Gastrocnemius medialis (tissue), 4 donors: ENCODE data around the gene EID2B. TPM values are rescaled to one million over a fixed set of nuclear protein-coding genes. Genes with fewer than 3 reads are reported as not detected.
A peak's percentile ranks its signal among the peaks of the same experiment; 100 is the strongest.

ENCODE experiments used
- ATAC-seq, 2 donors: fragments of 150-250 bp; one replicate each; pipeline ENCODE4 v1.9.1; 2016
- DNase-seq, 2 donors: peaks; one replicate each; pipeline ENCODE4 v3.0.0-alpha.2; 2019
- H3K27ac ChIP-seq, 4 donors: fragments of 200-600 bp; sonication (generic); 1 replicate in 1 of 4; 2 replicates in 3 of 4; pipeline ENCODE4 v1.5.1; 2016 to 2018; ENCODE audit warnings: mild to moderate bottlenecking in 2 of 4, moderate library complexity in 1 of 4
- H3K27me3 ChIP-seq, 3 donors: fragments of 200-600 bp; sonication (generic) in 2 of 3; 1 replicate in 1 of 3; 2 replicates in 2 of 3; pipeline versions ENCODE4 v1.5.1 to v1.6.0; 2016 to 2019; ENCODE audit warnings: mild to moderate bottlenecking in 1 of 3, moderate library complexity in 1 of 3
- H3K36me3 ChIP-seq, 2 donors: fragments of 200-600 bp; sonication (generic) in 1 of 2; one replicate each; pipeline ENCODE4 v1.5.1; 2017 to 2018
- H3K4me1 ChIP-seq, 2 donors: fragments of 200-600 bp; sonication (generic) in 1 of 2; one replicate each; pipeline ENCODE4 v1.5.1; 2016 to 2017; ENCODE audit warnings: mild to moderate bottlenecking in 2 of 2
- H3K4me3 ChIP-seq, 4 donors: fragments of 200-600 bp; sonication (generic) in 3 of 4; 1 replicate in 1 of 4; 2 replicates in 3 of 4; pipeline ENCODE4 v1.5.1; 2016 to 2019; ENCODE audit warnings: mild to moderate bottlenecking in 2 of 4
- H3K9me3 ChIP-seq, 3 donors: fragments of 200-600 bp; sonication (generic) in 2 of 3; 1 replicate in 1 of 3; 2 replicates in 2 of 3; pipeline ENCODE4 v1.5.1; 2016 to 2019
- CTCF ChIP-seq, 5 experiments: fragments of 450-650 bp in 3 of 5; fragments of 200-600 bp in 2 of 5; sonication (generic) in 2 of 5; IDR thresholded peaks in 4 of 5; conservative IDR thresholded peaks in 1 of 5; 1 replicate in 4 of 5; 2 replicates in 1 of 5; pipeline ENCODE4 v1.5.1; 2016 to 2019; ENCODE audit warnings: antibody characterized with exemption in 5 of 5, mild to moderate bottlenecking in 3 of 5, moderate library complexity in 3 of 5
- POLR2A ChIP-seq, 2 donors: fragments of 450-650 bp; IDR thresholded peaks; one replicate each; pipeline ENCODE4 v1.6.1; 2017; ENCODE audit warnings: antibody characterized with exemption in 2 of 2, mild to moderate bottlenecking in 2 of 2, moderate library complexity in 2 of 2
- in situ Hi-C, 4 donors: fragments of 200-750 bp; cut with MboI; loops; one replicate each; pipeline versions ENCODE4 v1.15.0 to v1.8.0; 2017; ENCODE audit warnings: low sequenced_read_pairs in 4 of 4
- intact Hi-C: fragments of 100-400 bp; cut with DNase I; formaldehyde crosslinking; loops from one replicate; pipeline ENCODE4 v1.15.1; 2023; ENCODE audit warnings: low total_unique reads
- total RNA-seq, 4 donors: library from RNA; depleted of rRNA; stranded (reverse); fragments of >200 nt; gene quantifications; one replicate each; pipeline versions ENCODE4 v1.1.0 to v1.2.3, GENCODE V29; 2016

EID2B gene
- total RNA-seq, 4 donors from 2014 or later = 0.91 to 6.5 (median 1.2) TPM

GRCh38 chr19:39544226-39544903, 11.7 kb upstream of the EID2B start:
- DNase-seq (no peak), ATAC-seq (no peak)
- H3K4me1 ChIP-seq = peaks cover 5 to 7% of the 10 kb centered on the region in 2 donors
- H3K4me3 ChIP-seq = no peak overlapping the region
- intact Hi-C loops = loop anchor here (10.0 kb wide), 1 partner anchor 300 kb away; the partner anchor contains the start of gene FBL
- no peaks in the 10 kb centered on the region for H3K9me3 ChIP-seq
- no peaks in the 10 kb centered on the region for H3K36me3 ChIP-seq
- no peaks in the 10 kb centered on the region for H3K27me3 ChIP-seq
- H3K27ac ChIP-seq = no peak overlapping the region
- in situ Hi-C loops = loop anchor here in 3 of 4 donors (25.0 kb wide), 4 partner anchors 107 to 432 kb away; partner anchors contain the start of genes GMFG (in 2 of the 3), SAMD4B (in 2 of the 3), DYRK1B (in 1 of the 3) and FBL (in 1 of the 3)
- no peak for TF ChIP-seq POLR2A (IDR thresholded peaks at IDR 0.05)

- Histone ChIP-seq H3K4me1 (peaks cover 13 to 16% of the 10 kb centered on the region in 2 donors), H3K9me3 (no peaks in the 10 kb centered on the region), H3K36me3 (no peaks in the 10 kb centered on the region), H3K27me3 (no peaks in the 10 kb centered on the region), H3K4me3 (no peak overlapping the region), H3K27ac (no peak overlapping the region)
- no peak for TF ChIP-seq POLR2A (IDR thresholded peaks at IDR 0.05)
- TF ChIP-seq CTCF (IDR thresholded peaks at IDR 0.05 in 4 of 5, conservative IDR thresholded peaks at IDR 0.05 in 1 of 5) = no peak
- in situ Hi-C loops = loop anchor here in 3 of 4 donors (25.0 kb wide), 4 partner anchors 106 to 431 kb away; partner anchors contain the start of genes GMFG (in 2 of the 3), SAMD4B (in 2 of the 3), DYRK1B (in 1 of the 3) and FBL (in 1 of the 3)
- no peak for DNase-seq
- intact Hi-C loops = loop anchor here (10.0 kb wide), 1 partner anchor 301 kb away; the partner anchor contains the start of gene FBL
- no peak for ATAC-seq
These were observed 10.8 kb upstream of the EID2B start for GRCh38 chr19:39543477-39543857.

- no peak for DNase-seq
- Histone ChIP-seq H3K36me3 (no peaks in the 10 kb centered on the region), H3K4me1 (peaks cover 17 to 25% of the 10 kb centered on the region in 2 donors), H3K9me3 (no peaks in the 10 kb centered on the region), H3K27me3 (no peaks in the 10 kb centered on the region), H3K27ac (no peak overlapping the region), H3K4me3 (no peak overlapping the region)
- no peak for ATAC-seq
- TF ChIP-seq CTCF (IDR thresholded peaks at IDR 0.05 in 4 of 5, conservative IDR thresholded peaks at IDR 0.05 in 1 of 5) (no peak), POLR2A (IDR thresholded peaks at IDR 0.05) (no peak)
- in situ Hi-C loops = loop anchor here in 3 of 4 donors (25.0 kb wide), 4 partner anchors 105 to 430 kb away; partner anchors contain the start of genes GMFG (in 2 of the 3), SAMD4B (in 2 of the 3), DYRK1B (in 1 of the 3) and FBL (in 1 of the 3)
- intact Hi-C loops = loop anchor here (10.0 kb wide), 1 partner anchor 303 kb away; the partner anchor contains the start of gene FBL
These were observed 9.6 kb upstream of the EID2B start for GRCh38 chr19:39542206-39542605.

DNA sequence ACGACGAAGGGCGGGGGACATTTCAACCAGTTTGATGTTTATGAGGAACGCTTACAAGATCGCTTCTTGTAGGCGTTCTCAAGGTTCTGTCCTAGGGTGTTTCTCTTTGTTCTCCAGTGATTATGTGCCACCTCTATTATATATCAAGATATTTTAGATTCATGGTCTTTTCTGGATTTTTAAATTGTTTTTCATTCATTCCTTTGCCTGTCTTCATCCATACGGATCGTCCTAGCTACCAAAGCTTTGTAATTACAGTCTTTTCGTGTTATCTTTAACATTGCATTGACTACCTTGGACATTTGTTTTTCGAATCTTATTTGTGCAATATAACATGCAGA, 7.7 kb upstream of the EID2B start:
- no peak for ATAC-seq
- intact Hi-C loops = loop anchor here (10.0 kb wide), 1 partner anchor 304 kb away; the partner anchor contains the start of gene FBL
- Histone ChIP-seq H3K36me3 (no peaks in the 10 kb centered on the region), H3K4me1 (peaks cover 17 to 25% of the 10 kb centered on the region in 2 donors), H3K27me3 (no peaks in the 10 kb centered on the region), H3K9me3 (no peaks in the 10 kb centered on the region), H3K4me3 (peak overlapping the region in 3 of 4 donors; percentile 69 to 95 (median 87)), H3K27ac (peak overlapping the region in 3 of 4 donors; percentile 87 to 96 (median 93))
- peak in 1 of 5 experiments; percentile 2 for TF ChIP-seq CTCF (IDR thresholded peaks at IDR 0.05 in 4 of 5, conservative IDR thresholded peaks at IDR 0.05 in 1 of 5)
- no peak for TF ChIP-seq POLR2A (IDR thresholded peaks at IDR 0.05)
- in situ Hi-C loops = loop anchor here in 3 of 4 donors (25.0 kb wide), 4 partner anchors 103 to 428 kb away; partner anchors contain the start of genes GMFG (in 2 of the 3), SAMD4B (in 2 of the 3), DYRK1B (in 1 of the 3) and FBL (in 1 of the 3)
- no peak for DNase-seq
